WI38 (cell line): ENCODE measurements around the gene SLC30A2.

ENCODE experiments used
- H3K4me3 ChIP-seq: 2 replicates; pipeline ENCODE4 v1.5.1; 2011; ENCODE audit warnings: low read depth, mild to moderate bottlenecking, control low read depth, low read length
- TF ChIP-seq, protein P1 (sequence below): IDR thresholded peaks from 2 replicates; pipeline ENCODE4 v1.5.1; 2012; ENCODE audit warnings: low read depth, mild to moderate bottlenecking, control low read depth, low read length

Gene SLC30A2

DNA sequence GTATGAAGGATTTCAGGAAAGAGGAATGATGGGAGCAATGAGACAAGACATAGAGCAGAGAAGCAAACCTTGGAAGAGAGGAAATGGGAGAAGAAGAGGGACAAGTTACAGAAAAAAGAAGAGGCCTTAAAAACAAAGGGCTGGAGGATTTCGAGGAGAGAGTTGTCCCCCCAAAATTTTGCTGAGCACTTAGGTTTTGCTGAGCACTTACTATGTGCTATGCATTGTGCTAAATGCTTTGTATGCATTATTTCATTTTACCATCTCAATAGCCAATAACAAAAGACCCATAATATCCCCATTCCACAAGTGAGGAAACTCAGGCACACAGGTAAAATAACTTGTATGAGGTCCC lies 24.0 kb upstream of the SLC30A2 start:
- H3K4me3 ChIP-seq, result no peak overlapping the region

DNA sequence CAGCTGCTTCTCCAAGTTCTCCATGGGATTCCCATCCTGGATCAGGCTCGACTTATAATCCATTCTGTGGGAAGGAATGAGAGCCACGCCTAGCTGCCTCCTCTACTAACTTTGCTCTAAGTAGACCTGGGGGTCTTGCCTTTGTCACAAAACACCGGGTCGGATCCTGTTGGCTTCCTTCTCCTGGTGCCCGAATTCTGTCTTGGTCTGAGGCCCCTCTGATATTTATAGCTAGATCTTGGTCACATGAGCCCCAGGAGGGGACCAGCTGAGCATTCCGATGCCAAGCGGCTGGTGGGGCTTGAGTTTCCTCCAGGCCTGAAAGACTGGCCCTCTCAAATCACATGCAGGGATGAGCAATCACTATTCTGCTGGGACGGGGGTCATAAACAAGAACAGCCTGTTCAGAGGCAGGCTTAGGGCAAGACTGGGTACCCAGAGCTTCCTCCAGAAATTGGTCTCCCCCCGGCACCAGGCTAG lies 21.6 kb upstream of the SLC30A2 start, which contains the start of gene TRIM63:
Gene TRIM63, minus strand, starts transcription at position 199 of the 480 bp plus-strand sequence. Its CDS starts 136 bp downstream, at position 63.
- H3K4me3 ChIP-seq, result no peak within 1 kb of the TSS
- TF ChIP-seq, protein P1, sequence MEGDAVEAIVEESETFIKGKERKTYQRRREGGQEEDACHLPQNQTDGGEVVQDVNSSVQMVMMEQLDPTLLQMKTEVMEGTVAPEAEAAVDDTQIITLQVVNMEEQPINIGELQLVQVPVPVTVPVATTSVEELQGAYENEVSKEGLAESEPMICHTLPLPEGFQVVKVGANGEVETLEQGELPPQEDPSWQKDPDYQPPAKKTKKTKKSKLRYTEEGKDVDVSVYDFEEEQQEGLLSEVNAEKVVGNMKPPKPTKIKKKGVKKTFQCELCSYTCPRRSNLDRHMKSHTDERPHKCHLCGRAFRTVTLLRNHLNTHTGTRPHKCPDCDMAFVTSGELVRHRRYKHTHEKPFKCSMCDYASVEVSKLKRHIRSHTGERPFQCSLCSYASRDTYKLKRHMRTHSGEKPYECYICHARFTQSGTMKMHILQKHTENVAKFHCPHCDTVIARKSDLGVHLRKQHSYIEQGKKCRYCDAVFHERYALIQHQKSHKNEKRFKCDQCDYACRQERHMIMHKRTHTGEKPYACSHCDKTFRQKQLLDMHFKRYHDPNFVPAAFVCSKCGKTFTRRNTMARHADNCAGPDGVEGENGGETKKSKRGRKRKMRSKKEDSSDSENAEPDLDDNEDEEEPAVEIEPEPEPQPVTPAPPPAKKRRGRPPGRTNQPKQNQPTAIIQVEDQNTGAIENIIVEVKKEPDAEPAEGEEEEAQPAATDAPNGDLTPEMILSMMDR, result no peak

More for the DNA sequence above, 24.0 kb upstream of the SLC30A2 start:
- TF ChIP-seq, protein P1, result no peak

- TF ChIP-seq, protein P1, result no peak
- no peak overlapping the region for H3K4me3 ChIP-seq
Measured at GRCh38 chr1:26066857-26067256, 20.9 kb upstream of the SLC30A2 start.

DNA sequence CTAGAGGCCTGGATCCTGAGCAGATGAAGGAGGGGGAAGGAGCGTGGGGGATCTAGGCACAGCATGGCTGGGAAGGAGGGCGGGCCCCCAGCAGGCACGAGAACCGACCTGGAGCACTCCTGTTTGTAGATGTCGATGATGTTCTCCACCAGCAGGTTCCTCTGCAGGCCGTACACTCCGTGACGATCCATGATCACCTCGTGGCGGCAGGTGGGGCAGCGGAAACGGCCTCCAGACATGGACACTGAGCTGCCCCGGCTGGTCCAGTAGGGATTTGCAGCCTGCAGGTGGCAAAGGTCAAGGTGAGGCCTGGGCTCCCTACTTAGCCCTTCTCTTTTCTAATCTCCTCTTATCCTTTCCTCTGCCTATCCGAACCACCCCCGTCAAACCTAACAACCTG lies 20.2 kb upstream of the SLC30A2 start:
- H3K4me3 ChIP-seq, result no peak overlapping the region
- TF ChIP-seq, protein P1, result no peak

DNA sequence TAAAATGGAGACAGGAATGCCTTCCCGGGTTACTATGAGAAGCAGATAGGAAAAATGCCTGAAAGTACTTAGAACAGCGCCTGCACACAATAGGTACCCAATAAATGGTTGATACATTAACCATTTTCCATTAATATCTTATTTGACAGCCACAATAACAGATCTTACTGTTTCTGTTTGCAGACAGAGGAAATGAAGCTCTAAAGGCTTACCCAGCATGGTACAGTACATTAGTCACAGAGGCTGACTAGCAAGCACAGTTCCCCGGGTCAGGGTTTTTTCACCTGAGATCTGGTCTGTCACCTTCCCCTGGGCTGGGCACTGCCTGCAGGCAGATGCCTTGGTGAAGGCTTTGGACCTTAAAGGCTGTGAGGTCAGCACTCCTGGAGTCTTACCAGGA lies 18.6 kb upstream of the SLC30A2 start:
- TF ChIP-seq, protein P1, result no peak
- no peak overlapping the region for H3K4me3 ChIP-seq

- no peak overlapping the region for H3K4me3 ChIP-seq
- TF ChIP-seq, protein P1, result no peak
Measured at GRCh38 chr1:26060832-26061574, 15.1 kb upstream of the SLC30A2 start.

- no peak overlapping the region for H3K4me3 ChIP-seq
- TF ChIP-seq, protein P1, result no peak
Measured at GRCh38 chr1:26059906-26060305, 14.0 kb upstream of the SLC30A2 start.
